GM18517 (cell line): ENCODE results near the gene ANP32A.

Experiments used
- ATAC-seq: cut with Tn5 transposase; IDR thresholded peaks from one replicate; pipeline ENCODE4 v1.9.1; 2021; ENCODE audit warnings: mild to moderate bottlenecking, moderate library complexity; ENCODE audit not compliant: unreplicated experiment

ANP32A gene

GRCh38 chr15:68800875-68801274 lies 19.8 kb downstream of the ANP32A start:
- ATAC-seq = no peak

GRCh38 chr15:68798346-68799094 lies 22.2 kb downstream of the ANP32A start:
- ATAC-seq = no peak

GRCh38 chr15:68797599-68798345 lies 22.9 kb downstream of the ANP32A start:
- no peak for ATAC-seq

- no peak for ATAC-seq
Observed at GRCh38 chr15:68797191-68797590, 23.5 kb downstream of the ANP32A start.

GRCh38 chr15:68796576-68796975 lies 24.1 kb downstream of the ANP32A start:
- ATAC-seq = no peak

GRCh38 chr15:68795298-68795848 lies 25.3 kb downstream of the ANP32A start:
- ATAC-seq = no peak

- ATAC-seq = no peak
Observed at GRCh38 chr15:68794863-68795262, 25.8 kb downstream of the ANP32A start.

GRCh38 chr15:68794307-68794706 lies 26.4 kb downstream of the ANP32A start:
- ATAC-seq = no peak

GRCh38 chr15:68793776-68794175 lies 26.9 kb downstream of the ANP32A start:
- no peak for ATAC-seq

GRCh38 chr15:68792901-68793766 lies 27.6 kb downstream of the ANP32A start:
- ATAC-seq = no peak

GRCh38 chr15:68791431-68792283 lies 29.0 kb downstream of the ANP32A start:
- ATAC-seq = peak; percentile 54

GRCh38 chr15:68790910-68791309 lies 29.8 kb downstream of the ANP32A start:
- no peak for ATAC-seq

- ATAC-seq = no peak
Observed at GRCh38 chr15:68790242-68790575, 30.5 kb downstream of the ANP32A start.

GRCh38 chr15:68789534-68790241 lies 31.0 kb downstream of the ANP32A start:
- ATAC-seq = no peak

GRCh38 chr15:68789091-68789490 lies 31.6 kb downstream of the ANP32A start:
- ATAC-seq = no peak

GRCh38 chr15:68788264-68788624 lies 32.5 kb downstream of the ANP32A start:
- no peak for ATAC-seq

- no peak for ATAC-seq
Observed at GRCh38 chr15:68787609-68788263, 33.0 kb downstream of the ANP32A start.

- ATAC-seq = no peak
Observed at GRCh38 chr15:68786753-68787152, 33.9 kb downstream of the ANP32A start.

GRCh38 chr15:68785541-68785940 lies 35.2 kb downstream of the ANP32A start:
- ATAC-seq = no peak
